NCI-H1694 (cell line): Measurements from ENCODE around the gene PRKCZ.
A peak's percentile ranks its signal among the peaks of the same experiment; 100 is the strongest.

Source experiments
- DNase-seq: peaks from one replicate; lab custom pipeline; 2025; lab: John Stamatoyannopoulos, UW

The PRKCZ gene

GRCh38 chr1:2194898-2195673 is 144.9 kb downstream of the PRKCZ start:
- peak; percentile 44 for DNase-seq

- no peak for DNase-seq
These were observed 145.6 kb downstream of the PRKCZ start for GRCh38 chr1:2195785-2196184.

GRCh38 chr1:2196901-2197638 is 146.9 kb downstream of the PRKCZ start:
- no peak for DNase-seq

GRCh38 chr1:2197707-2198165 is 147.5 kb downstream of the PRKCZ start:
- DNase-seq: no peak

GRCh38 chr1:2198571-2198970 is 148.4 kb downstream of the PRKCZ start:
- no peak for DNase-seq

GRCh38 chr1:2199042-2199810 is 149.0 kb downstream of the PRKCZ start:
- DNase-seq: no peak

- DNase-seq: no peak
These were observed 150.2 kb downstream of the PRKCZ start for GRCh38 chr1:2200308-2200943.

- DNase-seq: no peak
These were observed 150.9 kb downstream of the PRKCZ start for GRCh38 chr1:2201062-2201461.

GRCh38 chr1:2202008-2202575 is 151.9 kb downstream of the PRKCZ start:
- DNase-seq: no peak

- no peak for DNase-seq
These were observed 152.8 kb downstream of the PRKCZ start for GRCh38 chr1:2202843-2203601.

- DNase-seq: no peak
These were observed 153.6 kb downstream of the PRKCZ start for GRCh38 chr1:2203671-2204414.

- DNase-seq: no peak
These were observed 154.4 kb downstream of the PRKCZ start for GRCh38 chr1:2204415-2205190.

- no peak for DNase-seq
These were observed 155.2 kb downstream of the PRKCZ start for GRCh38 chr1:2205191-2205952.

GRCh38 chr1:2206813-2207487 is 156.7 kb downstream of the PRKCZ start:
- no peak for DNase-seq

GRCh38 chr1:2208309-2209239 is 158.4 kb downstream of the PRKCZ start:
- DNase-seq: no peak

- no peak for DNase-seq
These were observed 159.3 kb downstream of the PRKCZ start for GRCh38 chr1:2209400-2210083.
